ENCODE data around the gene KNSTRN.

GRCh38 chr15:40347559-40348473 is 34.7 kb upstream of the KNSTRN start:
- no peak for TF ChIP-seq EZH2 (IDR thresholded peaks at IDR 0.05; ENCODE audit: low read length)
- TF ChIP-seq, protein P1, sequence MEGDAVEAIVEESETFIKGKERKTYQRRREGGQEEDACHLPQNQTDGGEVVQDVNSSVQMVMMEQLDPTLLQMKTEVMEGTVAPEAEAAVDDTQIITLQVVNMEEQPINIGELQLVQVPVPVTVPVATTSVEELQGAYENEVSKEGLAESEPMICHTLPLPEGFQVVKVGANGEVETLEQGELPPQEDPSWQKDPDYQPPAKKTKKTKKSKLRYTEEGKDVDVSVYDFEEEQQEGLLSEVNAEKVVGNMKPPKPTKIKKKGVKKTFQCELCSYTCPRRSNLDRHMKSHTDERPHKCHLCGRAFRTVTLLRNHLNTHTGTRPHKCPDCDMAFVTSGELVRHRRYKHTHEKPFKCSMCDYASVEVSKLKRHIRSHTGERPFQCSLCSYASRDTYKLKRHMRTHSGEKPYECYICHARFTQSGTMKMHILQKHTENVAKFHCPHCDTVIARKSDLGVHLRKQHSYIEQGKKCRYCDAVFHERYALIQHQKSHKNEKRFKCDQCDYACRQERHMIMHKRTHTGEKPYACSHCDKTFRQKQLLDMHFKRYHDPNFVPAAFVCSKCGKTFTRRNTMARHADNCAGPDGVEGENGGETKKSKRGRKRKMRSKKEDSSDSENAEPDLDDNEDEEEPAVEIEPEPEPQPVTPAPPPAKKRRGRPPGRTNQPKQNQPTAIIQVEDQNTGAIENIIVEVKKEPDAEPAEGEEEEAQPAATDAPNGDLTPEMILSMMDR (optimal IDR thresholded peaks at IDR 0.05 in 1 of 3, IDR thresholded peaks at IDR 0.05 in 1 of 3, conservative IDR thresholded peaks at IDR 0.05 in 1 of 3; ENCODE audit: extremely low read depth in 1 of 3, insufficient read depth in 2 of 3, low read length in 3 of 3) = no peak

Measured in keratinocyte (primary cell).